ENCODE data around the gene IGSF5.
"Not testable (repeated sequence)": the region's sequence is repeated elsewhere in the genome, so short reads cannot be mapped to it uniquely, and the experiment has no call there.

IGSF5 gene

GRCh38 chr21:39730418-39731157, 14.4 kb upstream of the IGSF5 start:
- no peak for DNase-seq (ENCODE audit: low read depth, low spot score)
- in situ Hi-C loops (cut with HindIII; ENCODE audit: low sequenced_read_pairs): no loop called here
- H3K4me3 ChIP-seq (ENCODE audit: low read depth, low read length): no peak overlapping the region
- TF ChIP-seq CTCF (IDR thresholded peaks at IDR 0.05; ENCODE audit: low read depth, low read length): no peak

- H3K4me3 ChIP-seq (ENCODE audit: low read depth, low read length): no peak overlapping the region
- in situ Hi-C loops (cut with HindIII; ENCODE audit: low sequenced_read_pairs): no loop called here
- TF ChIP-seq CTCF (IDR thresholded peaks at IDR 0.05; ENCODE audit: low read depth, low read length): no peak
- no peak for DNase-seq (ENCODE audit: low read depth, low spot score)
Measured at GRCh38 chr21:39736716-39737115, 8.3 kb upstream of the IGSF5 start.

- in situ Hi-C loops (cut with HindIII; ENCODE audit: low sequenced_read_pairs): no loop called here
- no peak overlapping the region for H3K4me3 ChIP-seq (ENCODE audit: low read depth, low read length)
Measured at GRCh38 chr21:39737376-39738000, 7.5 kb upstream of the IGSF5 start.

GRCh38 chr21:39738566-39738965, 6.4 kb upstream of the IGSF5 start:
- H3K4me3 ChIP-seq (ENCODE audit: low read depth, low read length): no peak overlapping the region
- in situ Hi-C loops (cut with HindIII; ENCODE audit: low sequenced_read_pairs): no loop called here
- DNase-seq (ENCODE audit: low read depth, low spot score): no peak
- no peak for TF ChIP-seq CTCF (IDR thresholded peaks at IDR 0.05; ENCODE audit: low read depth, low read length)

More at GRCh38 chr21:39737376-39738000, 7.5 kb upstream of the IGSF5 start:
- TF ChIP-seq CTCF (IDR thresholded peaks at IDR 0.05; ENCODE audit: low read depth, low read length): no peak
- DNase-seq (ENCODE audit: low read depth, low spot score): no peak

GRCh38 chr21:39739531-39739930, 5.5 kb upstream of the IGSF5 start:
- in situ Hi-C loops (cut with HindIII; ENCODE audit: low sequenced_read_pairs); H3K4me3 ChIP-seq (ENCODE audit: low read depth, low read length); DNase-seq (ENCODE audit: low read depth, low spot score): not testable (repeated sequence)

GRCh38 chr21:39742561-39742960, 2.4 kb upstream of the IGSF5 start:
- in situ Hi-C loops (cut with HindIII; ENCODE audit: low sequenced_read_pairs); DNase-seq (ENCODE audit: low read depth, low spot score): not testable (repeated sequence)

GRCh38 chr21:39745332-39745731, 349 bp downstream of the IGSF5 start:
- H3K4me3 ChIP-seq (ENCODE audit: low read depth, low read length); in situ Hi-C loops (cut with HindIII; ENCODE audit: low sequenced_read_pairs); DNase-seq (ENCODE audit: low read depth, low spot score): not testable (repeated sequence)

More at GRCh38 chr21:39742561-39742960, 2.4 kb upstream of the IGSF5 start:
- H3K4me3 ChIP-seq (ENCODE audit: low read depth, low read length): not testable (repeated sequence)

- H3K4me3 ChIP-seq (ENCODE audit: low read depth, low read length): no peak overlapping the region
- in situ Hi-C loops (cut with HindIII; ENCODE audit: low sequenced_read_pairs): no loop called here
- no peak for DNase-seq (ENCODE audit: low read depth, low spot score)
- TF ChIP-seq CTCF (IDR thresholded peaks at IDR 0.05; ENCODE audit: low read depth, low read length): no peak
Measured at GRCh38 chr21:39750670-39751069, 5.7 kb downstream of the IGSF5 start.
